ENCODE results near the gene ASPSCR1. TPM values are rescaled to one million over a fixed set of nuclear protein-coding genes. Genes with fewer than 3 reads are reported as not detected.

Gene ASPSCR1
- total and polyA plus RNA-seq, 9 of the 15 experiments (the other 6 are each of a cell fraction or from before 2014, with no cell fraction given) = 0.90 to 36.9 (median 11.6) TPM

DNA sequence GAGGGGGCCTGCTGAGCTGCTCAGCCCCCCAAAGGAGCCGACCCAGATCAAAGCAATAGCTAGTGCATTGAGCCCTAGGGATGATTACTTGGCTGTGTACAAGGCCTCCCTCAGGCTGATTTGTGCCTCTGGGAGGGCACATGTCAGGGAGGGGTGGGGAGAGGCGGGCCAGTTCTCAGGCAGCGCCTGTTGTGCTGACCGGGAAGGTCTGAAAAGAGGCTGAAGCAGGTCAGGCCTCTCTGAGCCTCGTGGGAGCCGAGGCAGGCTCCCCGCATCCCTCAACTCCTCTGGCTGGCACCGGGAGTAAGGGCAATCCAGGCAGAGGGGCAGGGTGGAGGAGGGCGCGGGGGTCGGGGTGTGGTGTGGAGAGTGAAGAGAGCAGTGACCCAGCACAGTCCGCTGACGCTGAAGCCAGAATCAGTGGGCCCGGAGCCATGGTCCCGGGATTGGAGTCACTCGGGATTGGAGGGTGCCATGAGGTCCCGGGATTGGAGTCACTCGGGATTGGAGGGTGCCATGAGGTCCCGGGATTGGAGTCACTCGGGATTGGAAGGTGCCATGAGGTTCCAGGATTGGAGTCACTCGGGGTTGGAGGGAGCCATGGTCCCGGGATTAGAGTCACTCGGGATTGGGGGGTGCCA lies 57.1 kb downstream of the ASPSCR1 start (continued):
- TF ChIP-seq, protein P1, sequence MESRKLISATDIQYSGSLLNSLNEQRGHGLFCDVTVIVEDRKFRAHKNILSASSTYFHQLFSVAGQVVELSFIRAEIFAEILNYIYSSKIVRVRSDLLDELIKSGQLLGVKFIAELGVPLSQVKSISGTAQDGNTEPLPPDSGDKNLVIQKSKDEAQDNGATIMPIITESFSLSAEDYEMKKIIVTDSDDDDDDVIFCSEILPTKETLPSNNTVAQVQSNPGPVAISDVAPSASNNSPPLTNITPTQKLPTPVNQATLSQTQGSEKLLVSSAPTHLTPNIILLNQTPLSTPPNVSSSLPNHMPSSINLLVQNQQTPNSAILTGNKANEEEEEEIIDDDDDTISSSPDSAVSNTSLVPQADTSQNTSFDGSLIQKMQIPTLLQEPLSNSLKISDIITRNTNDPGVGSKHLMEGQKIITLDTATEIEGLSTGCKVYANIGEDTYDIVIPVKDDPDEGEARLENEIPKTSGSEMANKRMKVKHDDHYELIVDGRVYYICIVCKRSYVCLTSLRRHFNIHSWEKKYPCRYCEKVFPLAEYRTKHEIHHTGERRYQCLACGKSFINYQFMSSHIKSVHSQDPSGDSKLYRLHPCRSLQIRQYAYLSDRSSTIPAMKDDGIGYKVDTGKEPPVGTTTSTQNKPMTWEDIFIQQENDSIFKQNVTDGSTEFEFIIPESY (CRISPR knock-in tag; IDR thresholded peaks at IDR 0.05) = no peak
- TF ChIP-seq SRSF9 (IDR thresholded peaks at IDR 0.05; ENCODE audit: borderline replicate concordance, low read depth, low read length) = no peak
- TF ChIP-seq LARP7 (IDR thresholded peaks at IDR 0.05) = no peak
- peak; percentile 65; the same call in 1 of the 2 replicates for TF ChIP-seq POLR2G (IDR thresholded peaks at IDR 0.05; ENCODE audit: low read depth, low read length)
- TF ChIP-seq ZNF507 (tag; conservative IDR thresholded peaks at IDR 0.05) = no peak
- TF ChIP-seq, protein P2, sequence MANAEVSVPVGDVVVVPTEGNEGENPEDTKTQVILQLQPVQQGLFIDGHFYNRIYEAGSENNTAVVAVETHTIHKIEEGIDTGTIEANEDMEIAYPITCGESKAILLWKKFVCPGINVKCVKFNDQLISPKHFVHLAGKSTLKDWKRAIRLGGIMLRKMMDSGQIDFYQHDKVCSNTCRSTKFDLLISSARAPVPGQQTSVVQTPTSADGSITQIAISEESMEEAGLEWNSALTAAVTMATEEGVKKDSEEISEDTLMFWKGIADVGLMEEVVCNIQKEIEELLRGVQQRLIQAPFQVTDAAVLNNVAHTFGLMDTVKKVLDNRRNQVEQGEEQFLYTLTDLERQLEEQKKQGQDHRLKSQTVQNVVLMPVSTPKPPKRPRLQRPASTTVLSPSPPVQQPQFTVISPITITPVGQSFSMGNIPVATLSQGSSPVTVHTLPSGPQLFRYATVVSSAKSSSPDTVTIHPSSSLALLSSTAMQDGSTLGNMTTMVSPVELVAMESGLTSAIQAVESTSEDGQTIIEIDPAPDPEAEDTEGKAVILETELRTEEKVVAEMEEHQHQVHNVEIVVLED (CRISPR knock-in tag; IDR thresholded peaks at IDR 0.05) = no peak
- peak; percentile 67; the same call in 1 of the 2 replicates for TF ChIP-seq POLR2A (conservative IDR thresholded peaks at IDR 0.05)
- TF ChIP-seq MTA3 (IDR thresholded peaks at IDR 0.05; ENCODE audit: borderline replicate concordance) = no peak
- TF ChIP-seq ZNF778 (CRISPR knock-in tag; IDR thresholded peaks at IDR 0.05) = no peak
- TF ChIP-seq MEF2D (tag; conservative IDR thresholded peaks at IDR 0.05; ENCODE audit: low read depth) = no peak
- no peak for TF ChIP-seq ZNF766 (CRISPR knock-in tag; conservative IDR thresholded peaks at IDR 0.05)
- no peak for TF ChIP-seq TSC22D4 (tag; IDR thresholded peaks at IDR 0.05)

All from K562 (cell line).